OCI-LY1 (cell line): ENCODE results near the gene SYP.

Source experiments
- CTCF ChIP-seq: fragments of 200-600 bp; sonication (generic), shearing (Covaris generic); IDR thresholded peaks from 2 replicates; pipeline ENCODE4 v1.5.1; 2017; ENCODE audit warnings: mild to moderate bottlenecking, antibody characterized with exemption, low read length, moderate library complexity, mixed read lengths
- EZH2 ChIP-seq: fragments of 200-600 bp; sonication (generic), shearing (Covaris generic); IDR thresholded peaks from 2 replicates; pipeline ENCODE4 v1.8.0; 2017; ENCODE audit warnings: borderline replicate concordance, mixed run types, mild to moderate bottlenecking, antibody characterized with exemption, low read length, moderate library complexity, mixed read lengths

- no peak for TF ChIP-seq CTCF
- TF ChIP-seq EZH2, result no peak
Measured at GRCh38 chrX:49172280-49172780, 27.7 kb downstream of the SYP start.
